Activated naive CD8-positive, alpha-beta T cell treated with anti-CD3 and anti-CD28 coated beads, Interleukin-2, amount 10 ng/mL, durations not matched to agents 7 days and 5 days (primary cell): Measurements from ENCODE around the gene MUC6. TPM values are rescaled to one million over a fixed set of nuclear protein-coding genes. Genes with fewer than 3 reads are reported as not detected.

ENCODE experiments used
- ATAC-seq: fragments of 150-1000 bp; cut with Tn5 transposase; one replicate; pipeline ENCODE4 v1.10.0; 2021; ENCODE audit warnings: low read depth, moderate library complexity
- POLR2A ChIA-PET: fragments of 350-600 bp; sonication (Branson Sonifier 250); formaldehyde crosslinking; loops from one replicate; lab custom pipeline; 2021; ENCODE audit warnings: antibody characterized with exemption; lab: Charles Lee
- DNase-seq: peaks from one replicate; pipeline ENCODE4 v3.0.0; 2021
- H3K27ac Mint-ChIP-seq: one replicate; pipeline ENCODE4 v1.8.0; 2022; ENCODE audit warnings: mild to moderate bottlenecking, mixed read lengths
- H3K27me3 Mint-ChIP-seq: one replicate; pipeline ENCODE4 v1.8.0; 2022; ENCODE audit warnings: mild to moderate bottlenecking, moderate library complexity, mixed read lengths
- H3K36me3 Mint-ChIP-seq: one replicate; pipeline ENCODE4 v1.8.0; 2021; ENCODE audit warnings: mild to moderate bottlenecking, mixed read lengths
- H3K4me1 Mint-ChIP-seq: one replicate; pipeline ENCODE4 v1.8.0; 2021; ENCODE audit warnings: mixed read lengths
- H3K4me3 Mint-ChIP-seq: one replicate; pipeline ENCODE4 v1.8.0; 2022; ENCODE audit warnings: mild to moderate bottlenecking, moderate library complexity, mixed read lengths
- H3K9me3 Mint-ChIP-seq: one replicate; pipeline ENCODE4 v1.8.0; 2021; ENCODE audit warnings: mixed read lengths
- total RNA-seq, 2 experiments: library from RNA; stranded (reverse); gene quantifications; one replicate each; pipeline ENCODE4 v1.2.3, GENCODE V29; 2021

The MUC6 gene
- total RNA-seq, 2 experiments from 2014 or later, result not detected

DNA sequence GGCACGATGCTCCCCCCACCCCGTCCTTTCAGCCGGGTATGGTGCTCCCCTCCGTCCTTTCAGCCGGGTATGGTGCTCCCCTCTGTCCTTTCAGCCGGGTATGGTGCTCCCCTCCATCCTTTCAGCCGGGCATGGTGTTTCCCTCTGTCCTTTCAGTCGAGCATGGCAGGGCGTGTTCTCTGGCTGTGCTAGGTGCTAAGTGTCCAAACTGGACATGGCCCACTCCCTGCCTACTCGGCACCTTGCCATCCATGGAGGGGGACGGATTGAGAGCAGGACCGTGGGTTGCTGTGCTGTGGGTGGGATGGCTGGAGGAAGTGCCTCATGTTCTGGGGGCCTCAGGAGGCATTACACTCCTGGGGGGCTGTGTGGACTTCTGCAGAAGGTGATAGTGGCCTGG, 45.5 kb downstream of the MUC6 start:
- POLR2A ChIA-PET, result no interaction called here
- no peaks in the 10 kb centered on the region for H3K27me3 Mint-ChIP-seq
- H3K4me3 Mint-ChIP-seq, result no peak overlapping the region
- H3K27ac Mint-ChIP-seq, result no peak overlapping the region
- peaks cover 6% of the 10 kb centered on the region for H3K4me1 Mint-ChIP-seq
- no peak for DNase-seq
- H3K36me3 Mint-ChIP-seq, result peaks cover 8% of the 10 kb centered on the region
- no peak for ATAC-seq
- no peaks in the 10 kb centered on the region for H3K9me3 Mint-ChIP-seq

DNA sequence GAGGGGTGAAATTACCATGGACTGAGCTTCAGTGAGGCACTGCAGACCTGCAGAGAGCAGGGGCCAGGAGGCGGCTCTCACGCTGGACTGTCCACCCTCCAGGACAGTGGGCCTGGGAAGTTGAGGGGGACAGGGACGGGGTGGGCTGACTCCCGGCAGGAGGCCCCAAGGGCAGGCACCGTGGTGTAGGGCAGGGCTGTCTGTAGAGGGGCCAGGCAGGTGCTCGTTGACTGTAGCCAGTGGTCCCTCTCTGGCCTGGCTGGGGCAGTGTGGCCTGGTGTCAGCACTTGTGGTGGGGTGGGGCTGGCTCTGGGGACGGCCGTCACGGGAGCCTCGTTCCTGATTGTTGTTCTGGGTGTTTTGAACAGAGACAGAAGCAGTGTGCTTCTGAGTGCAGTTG, 46.4 kb downstream of the MUC6 start:
- no peak overlapping the region for H3K4me3 Mint-ChIP-seq
- peaks cover 4% of the 10 kb centered on the region for H3K36me3 Mint-ChIP-seq
- no peak overlapping the region for H3K27ac Mint-ChIP-seq
- no peaks in the 10 kb centered on the region for H3K27me3 Mint-ChIP-seq
- DNase-seq (no peak), ATAC-seq (no peak)
- POLR2A ChIA-PET, result no interaction called here
- no peaks in the 10 kb centered on the region for H3K9me3 Mint-ChIP-seq
- peaks cover 3% of the 10 kb centered on the region for H3K4me1 Mint-ChIP-seq

DNA sequence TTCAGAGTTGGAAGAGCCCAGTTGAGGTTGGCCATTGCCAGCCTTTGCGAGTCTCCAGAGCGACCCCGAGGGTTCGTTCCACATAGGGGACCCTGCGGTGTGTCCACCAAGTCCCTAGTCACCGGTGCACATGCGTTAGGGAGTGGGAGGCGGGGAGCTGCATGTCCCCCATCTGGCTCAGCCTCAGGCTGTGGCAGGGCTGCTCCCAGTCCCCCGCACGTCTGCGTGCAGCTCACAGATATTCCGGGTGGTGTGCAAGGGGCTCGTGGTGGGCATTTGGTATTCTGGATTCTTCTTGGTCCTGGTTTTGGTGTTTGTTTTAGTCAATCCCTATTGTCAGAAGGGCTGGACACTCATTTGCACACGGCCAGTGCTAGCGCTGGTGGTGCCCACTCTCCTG, 48.8 kb downstream of the MUC6 start:
- Mint-ChIP-seq H3K9me3 (no peaks in the 10 kb centered on the region), H3K4me3 (no peak overlapping the region), H3K4me1 (no peaks in the 10 kb centered on the region), H3K36me3 (peaks cover 1% of the 10 kb centered on the region), H3K27me3 (no peaks in the 10 kb centered on the region), H3K27ac (no peak overlapping the region)
- DNase-seq, result no peak
- ATAC-seq, result no peak
- POLR2A ChIA-PET, result no interaction called here

DNA sequence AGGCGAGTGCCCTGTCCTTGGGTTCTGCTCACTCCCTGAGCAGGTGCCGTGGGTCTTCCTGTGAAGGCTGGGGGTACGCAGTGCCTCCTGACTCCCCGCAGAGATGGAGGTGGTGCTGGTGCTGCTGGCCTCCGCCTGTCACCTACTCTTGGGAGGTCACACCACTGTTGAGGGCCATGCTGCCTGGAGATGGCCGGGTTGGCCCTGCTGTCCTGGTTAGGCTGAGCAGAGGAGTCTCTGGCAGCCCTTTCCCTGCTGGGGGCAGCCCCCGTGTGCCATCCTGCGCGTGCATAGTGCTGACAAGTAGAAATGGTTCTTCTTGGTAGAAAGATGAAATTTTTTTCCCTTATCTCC, 49.6 kb downstream of the MUC6 start:
- Mint-ChIP-seq H3K27ac (no peak overlapping the region), H3K4me3 (no peak overlapping the region), H3K4me1 (no peaks in the 10 kb centered on the region), H3K27me3 (no peaks in the 10 kb centered on the region), H3K9me3 (no peaks in the 10 kb centered on the region), H3K36me3 (peaks cover 3% of the 10 kb centered on the region)
- POLR2A ChIA-PET, result no interaction called here
- no peak for DNase-seq
- ATAC-seq, result no peak

DNA sequence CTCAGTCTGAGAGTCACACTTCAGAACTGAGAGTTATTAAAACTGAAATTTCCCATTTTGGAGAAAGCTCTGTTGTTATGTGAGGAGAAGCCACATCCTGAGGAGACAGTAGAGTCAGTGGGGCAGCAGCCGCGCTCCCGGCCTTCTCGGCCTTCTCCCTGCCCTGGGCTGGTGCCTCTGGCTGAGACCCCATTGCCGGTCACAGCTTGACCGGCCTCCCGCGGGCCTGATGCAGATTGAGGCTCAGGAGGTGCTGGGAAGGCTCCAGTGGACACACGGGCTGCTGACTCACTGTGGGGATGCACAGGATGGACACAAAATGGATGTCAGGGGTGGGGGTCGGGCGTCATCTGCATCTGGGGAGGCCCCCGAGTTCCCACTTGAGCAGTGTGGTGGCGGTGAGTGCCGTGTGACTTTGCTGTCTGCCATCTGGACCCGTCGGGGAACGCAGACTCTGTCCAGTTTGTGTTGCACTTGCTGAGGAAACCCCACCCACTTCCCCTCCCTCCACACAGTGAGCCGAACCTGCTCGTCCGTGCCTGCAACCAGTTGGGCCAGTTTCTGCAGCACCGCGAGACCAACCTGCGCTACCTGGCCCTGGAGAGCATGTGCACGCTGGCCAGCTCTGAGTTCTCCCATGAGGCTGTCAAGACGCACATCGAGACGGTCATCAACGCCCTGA, 50.1 kb downstream of the MUC6 start:
- Mint-ChIP-seq H3K4me3 (no peak overlapping the region), H3K4me1 (no peaks in the 10 kb centered on the region), H3K27ac (no peak overlapping the region), H3K9me3 (no peaks in the 10 kb centered on the region), H3K27me3 (no peaks in the 10 kb centered on the region), H3K36me3 (peaks cover 3% of the 10 kb centered on the region)
- ATAC-seq (no peak), DNase-seq (no peak)
- POLR2A ChIA-PET, result no interaction called here

DNA sequence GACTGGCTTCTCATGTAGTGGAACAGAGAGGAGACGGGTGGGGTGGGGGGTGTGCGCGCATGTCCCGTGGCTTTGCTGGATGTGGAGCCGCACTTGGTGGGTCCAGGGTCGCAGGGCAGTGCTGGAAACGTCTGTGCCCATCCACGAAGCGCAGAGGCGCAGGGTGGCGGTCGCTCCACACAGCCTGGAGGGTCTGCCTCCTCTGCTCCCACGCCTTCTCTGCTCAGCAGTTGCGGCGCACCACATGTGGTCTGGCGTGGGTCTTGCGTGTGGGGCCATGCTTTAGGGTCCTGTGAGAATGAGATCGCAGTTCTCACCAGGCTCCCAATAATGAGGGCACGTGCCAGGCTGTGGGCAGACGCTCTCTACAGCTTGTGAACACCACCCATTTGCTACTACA, 50.7 kb downstream of the MUC6 start:
- peaks cover 3% of the 10 kb centered on the region for H3K4me1 Mint-ChIP-seq
- POLR2A ChIA-PET, result no interaction called here
- H3K36me3 Mint-ChIP-seq, result peaks cover 5% of the 10 kb centered on the region
- H3K4me3 Mint-ChIP-seq, result no peak overlapping the region
- no peak overlapping the region for H3K27ac Mint-ChIP-seq
- no peak for DNase-seq
- no peaks in the 10 kb centered on the region for H3K27me3 Mint-ChIP-seq
- no peaks in the 10 kb centered on the region for H3K9me3 Mint-ChIP-seq
- ATAC-seq, result no peak

DNA sequence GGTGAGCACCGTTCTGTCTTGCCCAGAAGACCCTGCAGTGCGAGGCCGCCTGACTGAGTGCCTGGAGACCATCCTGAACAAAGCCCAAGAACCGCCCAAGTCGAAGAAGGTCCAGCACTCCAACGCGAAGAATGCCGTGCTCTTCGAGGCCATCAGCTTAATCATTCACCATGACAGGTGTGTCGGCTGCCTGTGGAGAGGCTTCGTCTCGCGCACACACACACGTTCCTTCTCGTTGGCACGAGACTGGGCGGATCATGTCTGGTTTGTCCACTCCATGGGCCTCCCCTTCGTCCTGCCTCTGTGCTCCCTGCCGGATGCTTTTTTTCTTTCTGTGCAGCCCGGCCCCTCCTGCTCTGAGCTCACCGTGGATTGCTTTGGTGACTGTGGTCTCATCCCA, 51.1 kb downstream of the MUC6 start:
- ATAC-seq (no peak), DNase-seq (no peak)
- Mint-ChIP-seq H3K36me3 (peaks cover 6% of the 10 kb centered on the region), H3K27me3 (no peaks in the 10 kb centered on the region), H3K27ac (no peak overlapping the region), H3K4me3 (no peak overlapping the region), H3K4me1 (peaks cover 7% of the 10 kb centered on the region), H3K9me3 (no peaks in the 10 kb centered on the region)
- POLR2A ChIA-PET, result no interaction called here

DNA sequence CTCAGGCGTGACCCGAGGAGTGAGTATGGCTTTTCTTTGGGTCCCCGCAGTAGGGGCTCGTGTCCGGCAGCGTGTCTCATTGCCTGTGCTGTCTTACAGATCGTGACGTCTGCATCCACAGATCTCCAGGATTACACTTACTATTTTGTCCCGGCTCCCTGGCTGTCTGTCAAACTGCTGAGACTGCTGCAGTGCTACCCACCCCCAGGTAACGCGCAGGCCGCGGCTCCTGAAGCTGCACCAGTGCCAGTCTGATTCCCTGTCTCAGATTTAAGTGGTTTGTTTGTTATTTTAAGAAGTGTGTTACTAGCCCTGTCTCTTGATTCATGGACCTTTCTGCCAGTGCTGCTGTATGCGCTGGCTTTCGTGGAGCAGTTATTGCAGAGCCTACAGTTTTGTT, 52.0 kb downstream of the MUC6 start:
- Mint-ChIP-seq H3K4me1 (peaks cover 7% of the 10 kb centered on the region), H3K36me3 (peaks cover 7% of the 10 kb centered on the region), H3K27me3 (no peaks in the 10 kb centered on the region), H3K4me3 (no peak overlapping the region), H3K27ac (no peak overlapping the region), H3K9me3 (no peaks in the 10 kb centered on the region)
- no peak for DNase-seq
- no peak for ATAC-seq
- POLR2A ChIA-PET, result no interaction called here

DNA sequence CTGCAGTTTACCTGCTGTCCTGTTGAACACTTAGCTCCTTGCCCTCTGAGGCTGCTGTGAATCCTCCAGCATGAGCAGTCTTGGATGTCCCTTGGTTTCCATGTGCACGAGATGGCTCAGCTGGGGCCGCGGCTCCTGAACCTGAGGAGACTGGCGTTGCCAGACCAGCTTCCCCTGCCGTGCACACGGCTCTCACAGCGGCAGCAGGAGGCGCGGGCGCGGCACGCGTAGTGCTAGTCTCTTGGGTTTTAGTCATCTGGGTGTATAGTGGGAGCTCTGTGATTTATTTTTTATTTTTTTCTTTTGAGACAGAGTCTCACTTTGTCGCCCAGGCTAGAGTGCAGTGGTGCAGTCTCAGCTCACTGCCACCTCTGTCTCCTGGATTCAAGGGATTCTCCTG, 54.8 kb downstream of the MUC6 start:
- ATAC-seq (no peak), DNase-seq (no peak)
- Mint-ChIP-seq H3K27me3 (no peaks in the 10 kb centered on the region), H3K4me1 (peaks cover 8% of the 10 kb centered on the region), H3K9me3 (no peaks in the 10 kb centered on the region), H3K36me3 (peaks cover 15% of the 10 kb centered on the region), H3K27ac (no peak overlapping the region), H3K4me3 (no peak overlapping the region)
- POLR2A ChIA-PET, result no interaction called here

DNA sequence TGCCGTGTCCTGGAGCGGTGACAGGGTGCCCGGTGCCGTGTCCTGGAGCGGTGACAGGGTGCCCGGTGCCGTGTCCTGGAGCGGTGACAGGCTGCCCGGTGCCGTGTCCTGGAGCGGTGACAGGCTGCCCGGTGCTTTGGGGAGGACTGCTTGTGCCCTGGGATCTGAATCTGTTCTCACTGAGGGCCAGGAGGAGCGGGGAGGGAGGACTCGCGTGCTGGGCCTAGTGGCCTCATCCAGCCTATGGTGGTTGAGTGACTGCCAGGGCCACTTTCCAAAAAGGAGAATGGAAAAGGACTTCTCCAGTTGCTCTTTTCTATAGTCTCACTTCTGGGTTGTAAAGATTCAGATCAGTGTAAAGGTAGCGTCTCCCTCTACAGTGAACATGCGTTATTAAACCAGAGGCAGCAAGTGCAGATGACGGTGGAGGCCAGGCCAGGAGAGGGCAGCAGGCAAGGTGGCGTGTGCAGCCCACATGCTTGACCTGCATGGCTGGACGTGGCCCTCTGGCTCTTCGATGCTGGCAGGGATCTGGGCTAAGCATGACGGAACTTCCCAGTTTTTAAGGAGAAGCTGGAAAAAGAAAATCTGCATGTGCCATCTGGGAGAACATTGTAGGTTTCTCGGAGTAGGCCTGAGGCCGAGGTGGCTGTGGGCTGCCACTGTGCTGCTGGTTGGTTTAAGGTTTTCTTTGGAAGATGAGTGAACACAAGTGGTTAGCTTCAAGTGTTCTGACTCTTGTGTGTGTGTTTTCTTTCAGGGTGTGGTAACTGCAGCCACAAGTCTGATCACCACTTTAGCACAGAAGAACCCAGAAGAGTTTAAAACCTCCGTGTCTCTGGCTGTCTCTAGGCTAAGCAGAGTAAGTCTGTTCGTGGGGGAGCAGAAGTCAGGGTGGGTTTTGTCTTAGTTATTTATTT, 55.8 kb downstream of the MUC6 start:
- ATAC-seq (no peak), DNase-seq (no peak)
- Mint-ChIP-seq H3K27me3 (no peaks in the 10 kb centered on the region), H3K4me3 (no peak overlapping the region), H3K27ac (peak overlapping the region; percentile 2), H3K4me1 (peaks cover 12% of the 10 kb centered on the region), H3K36me3 (peaks cover 15% of the 10 kb centered on the region), H3K9me3 (no peaks in the 10 kb centered on the region)
- POLR2A ChIA-PET, result no interaction called here

DNA sequence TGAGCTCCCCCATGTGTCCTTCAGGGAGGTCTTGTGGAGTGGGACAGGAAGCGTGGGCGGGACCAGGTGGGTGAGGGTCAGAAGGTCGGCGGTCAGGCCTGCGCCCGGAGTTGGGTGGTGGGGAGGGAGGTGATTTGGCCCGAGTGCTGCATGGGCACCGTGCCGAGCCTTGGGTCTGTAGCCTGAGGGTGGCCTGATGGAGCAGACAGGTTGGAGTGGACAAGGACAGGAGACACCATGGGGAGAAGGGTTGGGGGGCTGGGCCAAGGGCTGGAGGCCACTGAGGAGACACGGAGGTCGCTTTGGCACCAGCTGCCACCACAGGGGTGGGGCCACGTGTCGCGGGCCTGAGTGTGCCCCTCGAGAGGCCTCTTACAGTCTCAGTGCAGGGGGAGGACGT, 57.7 kb downstream of the MUC6 start:
- H3K27ac Mint-ChIP-seq, result no peak overlapping the region
- H3K9me3 Mint-ChIP-seq, result no peaks in the 10 kb centered on the region
- H3K27me3 Mint-ChIP-seq, result no peaks in the 10 kb centered on the region
- no peak for DNase-seq
- peaks cover 13% of the 10 kb centered on the region for H3K4me1 Mint-ChIP-seq
- no peak for ATAC-seq
- POLR2A ChIA-PET, result no interaction called here
- H3K36me3 Mint-ChIP-seq, result peaks cover 15% of the 10 kb centered on the region
- no peak overlapping the region for H3K4me3 Mint-ChIP-seq

DNA sequence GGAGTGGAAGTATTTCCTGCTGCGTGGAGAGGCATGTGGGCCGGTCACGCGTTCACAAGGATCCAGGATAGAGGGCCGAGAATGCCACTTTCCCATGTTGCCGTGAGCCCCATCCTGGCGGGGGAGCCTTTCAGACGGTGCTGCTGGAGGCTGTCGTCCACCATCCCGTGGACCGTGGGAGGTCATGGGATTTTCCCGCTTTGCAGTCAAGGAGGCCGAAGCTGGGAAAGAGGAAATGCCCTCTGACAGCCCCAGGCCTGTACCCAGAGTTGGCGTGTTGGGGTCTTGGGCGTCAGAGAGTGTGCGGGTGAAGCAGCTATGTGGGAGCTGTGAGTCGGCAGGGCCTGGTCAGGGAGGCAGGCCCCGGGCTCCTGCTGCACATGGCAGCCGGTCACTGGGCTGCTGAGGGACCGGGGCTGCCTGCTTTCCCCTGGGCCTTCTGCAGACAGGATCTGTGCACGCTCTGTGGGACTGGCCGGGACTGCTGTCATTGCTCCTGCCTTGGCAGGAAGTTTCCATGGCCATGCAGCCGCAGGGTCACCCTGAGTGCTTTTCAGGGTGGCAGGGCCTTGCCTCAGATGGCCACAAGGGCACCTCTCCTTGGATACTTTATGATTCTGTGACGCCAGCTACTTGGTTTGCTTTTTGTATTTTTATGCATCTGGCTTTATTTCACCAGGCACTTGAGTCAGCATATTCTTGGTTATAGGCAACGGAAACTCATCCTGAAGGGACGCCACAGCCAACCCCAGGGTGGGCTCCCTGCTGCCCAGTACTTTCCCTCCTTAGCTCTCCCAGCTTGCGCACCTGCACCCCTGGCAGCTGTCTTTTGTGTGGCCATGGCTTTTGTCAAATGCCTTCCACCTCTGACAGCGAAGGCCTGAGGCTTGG, 58.4 kb downstream of the MUC6 start:
- Mint-ChIP-seq H3K4me1 (peaks cover 13% of the 10 kb centered on the region), H3K36me3 (peaks cover 15% of the 10 kb centered on the region), H3K9me3 (no peaks in the 10 kb centered on the region), H3K27ac (no peak overlapping the region), H3K4me3 (no peak overlapping the region), H3K27me3 (no peaks in the 10 kb centered on the region)
- no peak for DNase-seq
- POLR2A ChIA-PET, result no interaction called here
- ATAC-seq, result no peak

DNA sequence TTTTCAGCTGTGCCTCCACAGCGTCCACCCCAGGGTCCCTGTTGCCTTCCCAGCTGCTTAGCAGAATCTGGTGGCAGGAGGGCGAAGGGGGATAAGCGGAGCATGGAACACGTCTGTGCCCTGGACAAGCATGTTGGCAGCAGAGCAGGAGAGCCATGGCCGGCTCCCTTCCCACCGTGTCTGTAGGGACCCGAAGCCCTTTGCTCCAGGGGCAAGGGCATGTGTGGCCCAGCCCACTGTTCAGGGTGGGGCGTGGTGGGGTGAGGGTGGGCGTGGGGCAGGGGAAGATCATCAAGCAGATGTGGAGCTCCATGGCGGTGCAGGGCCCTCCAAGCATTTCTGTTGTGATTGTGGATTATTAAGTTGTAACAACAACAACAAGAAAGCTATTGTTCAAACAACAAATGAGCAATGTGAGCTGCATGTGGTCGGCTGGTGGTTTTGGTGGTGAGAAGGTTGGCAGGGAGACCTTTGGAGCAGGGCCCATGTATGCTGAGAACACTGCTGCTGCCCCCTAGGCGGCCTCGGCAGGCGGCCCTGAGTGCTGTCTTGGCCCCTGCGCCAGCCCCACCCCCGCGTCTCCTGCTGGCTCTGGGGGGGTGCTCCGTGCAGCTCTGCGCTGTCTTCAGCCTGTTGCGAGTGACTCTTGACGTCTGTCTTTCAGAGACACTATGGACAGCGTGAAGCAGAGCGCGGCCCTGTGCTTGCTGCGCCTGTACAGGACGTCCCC, 59.9 kb downstream of the MUC6 start:
- ATAC-seq (peak; percentile 14), DNase-seq (no peak)
- Mint-ChIP-seq H3K4me3 (no peak overlapping the region), H3K4me1 (peaks cover 13% of the 10 kb centered on the region), H3K27me3 (no peaks in the 10 kb centered on the region), H3K36me3 (peaks cover 14% of the 10 kb centered on the region), H3K27ac (no peak overlapping the region), H3K9me3 (no peaks in the 10 kb centered on the region)
- POLR2A ChIA-PET, result no interaction called here
